ENCODE results near the gene APLF.

- TF ChIP-seq, protein P1, sequence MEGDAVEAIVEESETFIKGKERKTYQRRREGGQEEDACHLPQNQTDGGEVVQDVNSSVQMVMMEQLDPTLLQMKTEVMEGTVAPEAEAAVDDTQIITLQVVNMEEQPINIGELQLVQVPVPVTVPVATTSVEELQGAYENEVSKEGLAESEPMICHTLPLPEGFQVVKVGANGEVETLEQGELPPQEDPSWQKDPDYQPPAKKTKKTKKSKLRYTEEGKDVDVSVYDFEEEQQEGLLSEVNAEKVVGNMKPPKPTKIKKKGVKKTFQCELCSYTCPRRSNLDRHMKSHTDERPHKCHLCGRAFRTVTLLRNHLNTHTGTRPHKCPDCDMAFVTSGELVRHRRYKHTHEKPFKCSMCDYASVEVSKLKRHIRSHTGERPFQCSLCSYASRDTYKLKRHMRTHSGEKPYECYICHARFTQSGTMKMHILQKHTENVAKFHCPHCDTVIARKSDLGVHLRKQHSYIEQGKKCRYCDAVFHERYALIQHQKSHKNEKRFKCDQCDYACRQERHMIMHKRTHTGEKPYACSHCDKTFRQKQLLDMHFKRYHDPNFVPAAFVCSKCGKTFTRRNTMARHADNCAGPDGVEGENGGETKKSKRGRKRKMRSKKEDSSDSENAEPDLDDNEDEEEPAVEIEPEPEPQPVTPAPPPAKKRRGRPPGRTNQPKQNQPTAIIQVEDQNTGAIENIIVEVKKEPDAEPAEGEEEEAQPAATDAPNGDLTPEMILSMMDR (IDR thresholded peaks at IDR 0.05; ENCODE audit: low read length) = peak; percentile 92
- no peak for TF ChIP-seq EZH2 (IDR thresholded peaks at IDR 0.05; ENCODE audit: borderline replicate concordance, low read length)
Measured at GRCh38 chr2:68594674-68595492, 127.5 kb downstream of the APLF start.
